Panc1 (cell line): ENCODE measurements around the gene ANKRD33B. TPM values are rescaled to one million over a fixed set of nuclear protein-coding genes. Genes with fewer than 3 reads are reported as not detected.

ENCODE experiments used
- ATAC-seq: fragments of 200-7000 bp; cut with Tn5 transposase; 2 replicates; pipeline ENCODE4 v1.9.1; 2020; ENCODE audit warnings: mild to moderate bottlenecking, moderate library complexity
- BruUV-seq: library from RNA; stranded (reverse); fragments of 400-500 nt; replicated peaks from 2 replicates; lab custom pipeline; 2021; lab: Mats Ljungman, UMichigan
- CTCF ChIA-PET: fragments of 300-600 bp; sonication (Branson Sonifier 250); formaldehyde crosslinking; loops from one replicate; lab custom pipeline; 2022; ENCODE audit warnings: antibody characterized with exemption; lab: Charles Lee
- POLR2A ChIA-PET: fragments of 300-600 bp; sonication (Branson Sonifier 250); formaldehyde crosslinking; loops from one replicate; lab custom pipeline; 2022; ENCODE audit warnings: antibody characterized with exemption; lab: Charles Lee
- DNase-seq: peaks from one replicate; pipeline ENCODE4 v3.0.0-alpha.2; 2010; ENCODE audit warnings: low read depth, low spot score
- H3K27ac ChIP-seq: 2 replicates; pipeline ENCODE4 v1.5.1; 2011; ENCODE audit warnings: mild to moderate bottlenecking, low read length, inconsistent platforms
- H3K27me3 ChIP-seq: fragments of 200-500 bp; sonication (Bioruptor generic); 2 replicates; pipeline ENCODE4 v1.6.0; 2014; ENCODE audit warnings: low read length, inconsistent platforms; ENCODE audit not compliant: control insufficient read depth, insufficient read depth
- H3K36me3 ChIP-seq: fragments of 200-500 bp; sonication (Bioruptor generic); 2 replicates; pipeline ENCODE4 v1.5.1; 2014; ENCODE audit warnings: inconsistent platforms, mild to moderate bottlenecking, low read length, moderate library complexity; ENCODE audit not compliant: control insufficient read depth, insufficient read depth
- H3K4me1 ChIP-seq: 2 replicates; pipeline ENCODE4 v1.5.1; 2011; ENCODE audit warnings: inconsistent platforms, mild to moderate bottlenecking, low read length, moderate library complexity; ENCODE audit not compliant: control insufficient read depth, insufficient read depth
- H3K4me3 ChIP-seq, 2 experiments: 2 replicates each; pipeline ENCODE4 v1.5.1; 2011 to 2012; ENCODE audit warnings: low read depth in 2 of 2, low read length in 2 of 2, mild to moderate bottlenecking in 2 of 2, inconsistent platforms in 1 of 2, moderate library complexity in 1 of 2
- H3K9me3 ChIP-seq: fragments of 200-500 bp; sonication (Bioruptor generic); 2 replicates; pipeline ENCODE4 v1.5.1; 2014; ENCODE audit warnings: low read depth, mild to moderate bottlenecking, inconsistent platforms, low read length, moderate library complexity; ENCODE audit not compliant: control insufficient read depth, insufficient read depth
- CTCF ChIP-seq: fragments of 450-650 bp; IDR thresholded peaks from 2 replicates; pipeline ENCODE4 v1.5.1; 2017; ENCODE audit warnings: mild to moderate bottlenecking
- POLR2AphosphoS5 ChIP-seq: IDR thresholded peaks from 2 replicates; pipeline ENCODE4 v1.6.1; 2012; ENCODE audit warnings: mild to moderate bottlenecking, low read depth, low read length, moderate library complexity
- REST ChIP-seq, 2 experiments: IDR thresholded peaks; 2 replicates each; pipeline ENCODE4 v1.6.1; 2011 to 2012; ENCODE audit warnings: low read depth in 2 of 2, control low read depth in 1 of 2, low read length in 1 of 2, mild to moderate bottlenecking in 1 of 2, moderate library complexity in 1 of 2; ENCODE audit not compliant: insufficient read depth in 1 of 2
- SIN3A ChIP-seq: IDR thresholded peaks from 2 replicates; pipeline ENCODE4 v1.6.1; 2012; ENCODE audit warnings: low read depth, mild to moderate bottlenecking, low read length, moderate library complexity, borderline replicate concordance; ENCODE audit not compliant: insufficient read depth
- TCF7L2 ChIP-seq: IDR thresholded peaks from 2 replicates; pipeline ENCODE4 v1.6.1; 2011; ENCODE audit warnings: mild to moderate bottlenecking, low read depth, low read length, inconsistent platforms
- in situ Hi-C: cut with HindIII; loops from 2 replicates; pipeline ENCODE4 v1.10.0; 2016; ENCODE audit warnings: low sequenced_read_pairs, low pct_unique_long_range_greater_than_20kb
- intact Hi-C: fragments of 100-400 bp; cut with micrococcal nuclease; formaldehyde crosslinking; loops from one replicate; pipeline ENCODE4 v1.10.0; 2022; ENCODE audit not compliant: unreplicated experiment
- total RNA-seq: library from RNA; stranded (reverse); gene quantifications from one replicate; pipeline ENCODE4 v1.2.1, GENCODE V29; 2021; ENCODE audit not compliant: unreplicated experiment

The ANKRD33B gene
- total RNA-seq, 1 experiment from 2014 or later = 19.1 TPM

DNA sequence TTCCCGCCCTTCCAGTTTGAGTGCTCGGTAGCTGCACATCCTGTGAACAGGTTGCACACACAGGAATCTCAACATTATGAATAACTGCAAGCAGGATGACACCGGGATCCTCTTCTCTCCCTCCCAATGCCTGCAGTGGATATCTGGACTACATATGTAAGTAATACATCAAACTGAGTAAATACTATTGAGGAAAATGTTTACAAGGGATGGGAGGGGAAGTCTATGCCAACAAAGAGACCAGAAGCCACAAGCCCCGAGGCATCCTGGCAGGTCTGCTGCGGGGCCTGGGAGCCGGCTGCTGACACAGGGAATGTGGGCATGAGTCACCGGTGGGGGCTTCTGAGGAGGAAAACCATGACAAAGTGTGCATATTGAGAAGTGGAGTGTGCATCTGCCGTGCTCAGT, 8.6 kb upstream of the ANKRD33B start:
- ATAC-seq (peak; percentile 24; the same call in 1 of the 2 replicates), DNase-seq (no peak)
- Histone ChIP-seq H3K36me3 (no peaks in the 10 kb centered on the region), H3K4me3 (no peak overlapping the region), H3K4me1 (peaks cover 47% of the 10 kb centered on the region), H3K27me3 (no peaks in the 10 kb centered on the region), H3K9me3 (no peaks in the 10 kb centered on the region), H3K27ac (no peak overlapping the region)
- intact Hi-C loops (no loop called here), in situ Hi-C loops (no loop called here)
- ChIA-PET POLR2A (no interaction called here), CTCF (no interaction called here)
- no TSS peak for BruUV-seq
- TF ChIP-seq REST (IDR thresholded peaks at IDR 0.05; ENCODE audit: insufficient read depth in 1 of 2, low read depth in 2 of 2, low read length in 1 of 2) (no peak), CTCF (no peak), POLR2AphosphoS5 (no peak; the same call in 1 of the 2 replicates)

DNA sequence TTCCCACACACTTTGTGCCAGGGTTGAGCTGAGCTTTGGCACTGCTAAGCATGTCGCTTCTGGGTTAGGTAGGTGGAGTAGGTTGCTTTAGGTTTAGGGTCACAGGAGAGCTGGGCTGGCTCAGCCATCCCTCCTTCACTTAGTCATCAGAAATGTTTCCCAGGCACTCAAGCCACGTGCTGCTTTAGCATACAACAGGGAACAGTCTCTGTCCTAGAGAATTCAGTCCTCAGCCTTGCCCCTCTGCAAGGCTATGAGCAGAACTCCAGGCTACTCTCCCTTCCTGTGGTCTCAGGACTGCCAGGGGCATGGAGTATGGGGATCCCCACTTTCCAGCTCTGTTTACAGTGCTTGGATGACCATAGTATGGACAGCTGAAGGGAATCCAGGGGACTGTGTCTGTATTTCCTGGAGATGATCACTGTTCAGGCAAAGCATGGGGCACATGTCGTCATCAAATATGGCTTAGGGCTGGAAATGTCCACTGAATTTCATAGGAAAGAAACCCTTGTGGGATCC, 7.5 kb upstream of the ANKRD33B start:
- CTCF ChIA-PET = interaction anchor here (0.6 kb wide), 1 partner anchor 76 kb away, joined by 9 read pairs; no protein-coding TSS in a partner anchor

More for the DNA sequence above, 7.5 kb upstream of the ANKRD33B start:
- Histone ChIP-seq H3K36me3 (no peaks in the 10 kb centered on the region), H3K4me3 (no peak overlapping the region), H3K9me3 (no peaks in the 10 kb centered on the region), H3K4me1 (peaks cover 36% of the 10 kb centered on the region), H3K27me3 (no peaks in the 10 kb centered on the region), H3K27ac (peak overlapping the region; percentile 55)
- in situ Hi-C loops (no loop called here), intact Hi-C loops (no loop called here)
- POLR2A ChIA-PET = interaction anchor here (0.6 kb wide), 1 partner anchor 60 kb away, joined by 3 read pairs; no protein-coding TSS in a partner anchor
- peak; percentile 48 for DNase-seq
- ATAC-seq = peak; percentile 51
- no peak for TF ChIP-seq REST (IDR thresholded peaks at IDR 0.05; ENCODE audit: insufficient read depth in 1 of 2, low read depth in 2 of 2, low read length in 1 of 2)
- TF ChIP-seq CTCF = no peak
- no peak for TF ChIP-seq TCF7L2
- no peak for TF ChIP-seq SIN3A
- no peak for TF ChIP-seq POLR2AphosphoS5
- no TSS peak for BruUV-seq
